Small intestine (tissue), 7 donors: ENCODE results near the gene HCFC1. TPM values are rescaled to one million over a fixed set of nuclear protein-coding genes. Genes with fewer than 3 reads are reported as not detected.

Source experiments
- DNase-seq, 2 donors: peaks; one replicate each; pipeline versions ENCODE4 v3.0.0 to v3.0.0-alpha.2; 2013
- FAIRE-seq: peaks from 2 replicates; lab custom pipeline; 2012; peaks lifted over from hg19 to GRCh38; lab: Jason Lieb, UNC
- H3K27ac ChIP-seq, 3 donors: one replicate each; pipeline ENCODE4 v1.5.1; 2013; ENCODE audit warnings: low read length in 2 of 3, mild to moderate bottlenecking in 2 of 3, control low read depth in 1 of 3, inconsistent platforms in 1 of 3, low read depth in 1 of 3, moderate library complexity in 1 of 3
- H3K27me3 ChIP-seq, 3 donors: one replicate each; pipeline ENCODE4 v1.6.1; 2013; ENCODE audit warnings: low read length in 3 of 3, inconsistent platforms in 1 of 3; ENCODE audit not compliant: control insufficient read depth in 3 of 3, insufficient read depth in 3 of 3
- H3K36me3 ChIP-seq, 3 donors: one replicate each; pipeline ENCODE4 v1.6.1; 2013; ENCODE audit warnings: low read length in 3 of 3, inconsistent platforms in 1 of 3, low read depth in 1 of 3, mild to moderate bottlenecking in 1 of 3, moderate library complexity in 1 of 3; ENCODE audit not compliant: control insufficient read depth in 3 of 3, insufficient read depth in 2 of 3
- H3K4me1 ChIP-seq, 3 donors: one replicate each; pipeline ENCODE4 v1.6.1; 2013; ENCODE audit warnings: low read length in 2 of 3, inconsistent platforms in 1 of 3, low read depth in 1 of 3, mild to moderate bottlenecking in 1 of 3, moderate library complexity in 1 of 3; ENCODE audit not compliant: control insufficient read depth in 3 of 3, insufficient read depth in 2 of 3
- H3K4me3 ChIP-seq, 3 donors: one replicate each; pipeline ENCODE4 v1.5.1; 2013; ENCODE audit warnings: low read length in 3 of 3, control low read depth in 1 of 3, inconsistent platforms in 1 of 3, low read depth in 1 of 3, mild to moderate bottlenecking in 1 of 3, moderate library complexity in 1 of 3
- H3K9me3 ChIP-seq, 2 donors: one replicate each; pipeline ENCODE4 v1.6.1; 2013; ENCODE audit warnings: low read depth in 1 of 2, low read length in 1 of 2; ENCODE audit not compliant: control insufficient read depth in 2 of 2, insufficient read depth in 1 of 2
- WGBS, 3 donors: extraction: QIAGEN DNeasy Blood & Tissue Kit; methylation state at CpG; one replicate each; pipeline ENCODE4 v1.1.7; 2013; 5-methylcytosine and 5-hydroxymethylcytosine counted together
- polyA plus RNA-seq, 4 donors: library from polyadenylated mRNA; stranded (reverse) in 3 of 4; unstranded in 1 of 4; fragments of 200-250 nt in 3 of 4; fragments of 120-200 nt in 1 of 4; gene quantifications; one replicate each; pipeline versions ENCODE4 v1.2.1 to v1.2.3, GENCODE V29; 2013
- donor health status: healthy with polysubstance abuse.
- donor health status: control.
- donor health status: control.
- donor health status: Bipolar disorder and iron deficiency.
- donor health status: healthy.

Gene HCFC1
- polyA plus RNA-seq, 4 donors: 7.6 to 32.9 (median 19.5) TPM

- 72 to 81% (median 77%) methylated on average over 10 of the region's 10 CpGs for WGBS, 3 donors
- no peaks in the 10 kb centered on the region for H3K27me3 ChIP-seq
- no peak overlapping the region for H3K4me3 ChIP-seq
- DNase-seq (no peak), FAIRE-seq (no peak)
- H3K27ac ChIP-seq: no peak overlapping the region
- peaks cover 0 to 14% (median 3%) of the 10 kb centered on the region in 3 donors for H3K4me1 ChIP-seq
- peaks cover 0 to 22% (median 0%) of the 10 kb centered on the region in 3 donors for H3K36me3 ChIP-seq
- no peaks in the 10 kb centered on the region for H3K9me3 ChIP-seq
Measured at GRCh38 chrX:153938226-153938786, 33.3 kb downstream of the HCFC1 start.

- Histone ChIP-seq H3K36me3 (peaks cover 0 to 22% (median 0%) of the 10 kb centered on the region in 3 donors), H3K4me3 (no peak overlapping the region), H3K4me1 (peaks cover 0 to 5% (median 3%) of the 10 kb centered on the region in 3 donors), H3K27me3 (no peaks in the 10 kb centered on the region), H3K27ac (no peak overlapping the region), H3K9me3 (no peaks in the 10 kb centered on the region)
- FAIRE-seq (no peak), DNase-seq (no peak)
- 86 to 95% (median 94%) methylated on average over 3 of the region's 3 CpGs for WGBS, 3 donors
Measured at GRCh38 chrX:153937056-153937455, 34.6 kb downstream of the HCFC1 start.

DNA sequence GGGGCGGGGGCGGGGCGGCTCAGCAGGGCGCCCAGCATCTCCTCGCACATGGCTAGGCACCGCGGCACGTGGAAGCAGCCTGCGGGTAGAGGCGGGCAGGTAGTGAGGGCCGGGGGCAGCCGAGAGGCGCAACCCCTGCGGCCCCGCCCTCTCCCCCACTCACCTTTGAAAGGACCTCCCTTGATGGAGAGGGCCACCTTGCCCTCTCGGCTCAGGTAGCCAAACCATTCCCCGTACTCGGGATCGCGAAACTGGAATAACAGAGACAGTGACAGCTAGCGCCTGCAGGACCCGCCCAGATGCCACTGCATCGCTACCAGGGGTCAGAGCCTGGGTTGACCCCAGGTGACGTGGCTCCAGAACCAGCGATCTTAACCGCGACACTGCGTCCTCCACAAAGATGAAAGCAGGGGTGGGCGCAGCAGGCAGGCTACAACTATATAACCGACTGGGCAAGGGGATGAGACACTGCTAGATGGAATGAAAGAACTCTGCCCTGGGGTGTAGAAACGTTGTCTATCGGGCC lies 36.2 kb downstream of the HCFC1 start:
- H3K36me3 ChIP-seq: peaks cover 0 to 39% (median 3%) of the 10 kb centered on the region in 3 donors
- H3K4me3 ChIP-seq: peak overlapping the region; percentile 30 to 89 (median 32)
- no peaks in the 10 kb centered on the region for H3K9me3 ChIP-seq
- DNase-seq (peak in 1 of 2 donors; percentile 31), FAIRE-seq (no peak)
- peaks cover 0 to 3% (median 0%) of the 10 kb centered on the region in 3 donors for H3K4me1 ChIP-seq
- no peak overlapping the region for H3K27ac ChIP-seq
- WGBS, 3 donors: 3 to 29% (median 11%) methylated on average over 16 to 29 of the region's 32 CpGs
- no peaks in the 10 kb centered on the region for H3K27me3 ChIP-seq

DNA sequence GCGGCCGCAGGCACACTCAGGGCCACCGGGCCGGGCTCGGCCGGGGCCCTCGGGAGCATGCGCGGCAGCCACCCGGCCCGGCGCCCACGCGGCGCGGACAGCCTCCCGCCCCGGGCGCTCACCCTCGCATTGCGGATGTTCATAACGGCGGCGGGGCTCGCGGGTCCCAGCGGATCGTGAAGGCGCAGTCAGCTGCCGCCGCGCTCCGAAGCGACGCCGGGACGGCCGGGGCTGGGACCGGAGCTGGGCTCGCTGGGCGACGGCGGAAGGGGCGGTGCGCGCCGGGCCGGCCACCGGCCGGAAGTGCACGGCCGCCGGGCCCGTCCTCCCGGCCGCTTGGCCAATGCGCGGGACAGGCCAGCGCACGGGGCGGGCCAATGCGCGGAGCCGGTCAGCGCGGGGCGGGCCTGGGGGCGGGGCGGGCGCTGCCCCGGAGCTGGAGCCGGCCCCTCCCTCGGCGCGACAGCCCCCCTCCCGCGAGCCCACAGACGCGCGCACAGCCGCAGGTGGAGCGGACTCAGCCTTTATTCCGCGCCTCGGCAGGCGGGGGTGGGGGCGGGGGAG lies 36.8 kb downstream of the HCFC1 start, which contains the start of gene NAA10:
NAA10 (minus strand) TSS at position 276 of the 564 bp plus-strand sequence; CDS start at position 143, 133 bp downstream.
- Histone ChIP-seq H3K4me3 (peak within 1 kb of the TSS; percentile 56 to 89 (median 57)), H3K9me3 (no peaks in the 10 kb centered on the region), H3K27ac (peak within 1 kb of the TSS in 2 of 3 donors; percentile 33 to 58), H3K4me1 (peaks cover 0 to 3% (median 0%) of the 10 kb centered on the region in 3 donors), H3K27me3 (no peaks in the 10 kb centered on the region), H3K36me3 (peaks cover 0 to 39% (median 3%) of the 10 kb centered on the region in 3 donors)
- FAIRE-seq (no peak), DNase-seq (peak; percentile 72 to 83)
- 0 to 18% (median 1%) methylated on average over 18 to 77 of the region's 87 CpGs for WGBS, 3 donors

DNA sequence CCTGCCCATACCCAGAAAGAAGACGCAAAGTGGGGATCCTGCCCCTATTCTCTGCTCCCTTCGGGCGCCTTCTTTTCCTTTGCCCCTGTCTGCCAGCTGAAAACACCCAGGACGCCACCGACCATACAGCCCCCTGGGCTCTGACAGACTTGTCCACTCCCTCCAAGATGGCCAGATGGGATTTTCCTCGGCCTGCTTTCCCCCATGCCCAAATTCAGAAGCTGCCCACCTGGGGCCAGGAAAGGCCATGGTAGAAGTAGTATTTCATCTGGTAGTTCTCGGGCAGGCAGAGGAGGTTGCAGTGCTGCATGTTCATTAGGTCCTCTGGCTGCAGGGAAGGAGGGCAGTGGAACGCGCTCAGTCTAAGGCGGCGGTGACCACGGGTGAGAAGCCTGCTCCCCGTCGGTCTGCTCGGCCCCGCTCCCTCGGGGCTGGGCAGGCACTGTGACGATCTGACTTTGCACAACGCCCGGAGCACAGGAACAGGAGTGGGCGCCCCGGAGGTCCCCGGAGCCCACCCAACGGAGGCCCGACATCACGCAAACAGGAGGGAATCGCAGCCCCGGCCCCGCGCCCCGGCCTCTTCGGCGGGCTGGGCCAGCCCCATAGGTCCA lies 37.4 kb downstream of the HCFC1 start:
- H3K36me3 ChIP-seq: peaks cover 0 to 40% (median 3%) of the 10 kb centered on the region in 3 donors
- FAIRE-seq: no peak
- DNase-seq: no peak
- H3K27me3 ChIP-seq: no peaks in the 10 kb centered on the region
- peak overlapping the region in 2 of 3 donors; percentile 33 to 58 for H3K27ac ChIP-seq
- 4 to 28% (median 8%) methylated on average over 22 to 33 of the region's 33 CpGs for WGBS, 3 donors
- H3K4me1 ChIP-seq: peaks cover 0 to 3% (median 0%) of the 10 kb centered on the region in 3 donors
- peak overlapping the region; percentile 56 to 89 (median 57) for H3K4me3 ChIP-seq
- no peaks in the 10 kb centered on the region for H3K9me3 ChIP-seq

- Histone ChIP-seq H3K9me3 (no peaks in the 10 kb centered on the region), H3K4me3 (peak overlapping the region in 2 of 3 donors; percentile 56 to 89), H3K4me1 (peaks cover 0 to 3% (median 3%) of the 10 kb centered on the region in 3 donors), H3K36me3 (peaks cover 0 to 37% (median 3%) of the 10 kb centered on the region in 3 donors), H3K27ac (peak overlapping the region in 1 of 3 donors; percentile 58), H3K27me3 (no peaks in the 10 kb centered on the region)
- DNase-seq (no peak), FAIRE-seq (no peak)
- 19 to 43% (median 24%) methylated on average over 6 to 7 of the region's 7 CpGs for WGBS, 3 donors
Measured at GRCh38 chrX:153933748-153934147, 37.9 kb downstream of the HCFC1 start.

- H3K4me3 ChIP-seq: no peak overlapping the region
- 86 to 94% (median 89%) methylated on average over 9 to 13 of the region's 13 CpGs for whole genome bisulfite sequencing, 3 donors
- H3K4me1 ChIP-seq: peaks cover 0 to 4% (median 3%) of the 10 kb centered on the region in 3 donors
- DNase-seq: no peak
- no peaks in the 10 kb centered on the region for H3K9me3 ChIP-seq
- no peak overlapping the region for H3K27ac ChIP-seq
- peaks cover 0 to 37% (median 3%) of the 10 kb centered on the region in 3 donors for H3K36me3 ChIP-seq
- no peaks in the 10 kb centered on the region for H3K27me3 ChIP-seq
- no peak for FAIRE-seq
Measured at GRCh38 chrX:153932220-153932915, 39.2 kb downstream of the HCFC1 start.

- DNase-seq (no peak), FAIRE-seq (no peak)
- H3K27me3 ChIP-seq: no peaks in the 10 kb centered on the region
- peaks cover 0 to 10% (median 3%) of the 10 kb centered on the region in 3 donors for H3K4me1 ChIP-seq
- H3K4me3 ChIP-seq: no peak overlapping the region
- no peaks in the 10 kb centered on the region for H3K9me3 ChIP-seq
- WGBS, 3 donors: 89 to 96% (median 95%) methylated on average over 13 of the region's 13 CpGs
- no peak overlapping the region for H3K27ac ChIP-seq
- H3K36me3 ChIP-seq: peaks cover 0 to 37% (median 3%) of the 10 kb centered on the region in 3 donors
Measured at GRCh38 chrX:153931748-153932147, 39.9 kb downstream of the HCFC1 start.
